ENCODE data around the gene THEMIS2. TPM values are rescaled to one million over a fixed set of nuclear protein-coding genes. Genes with fewer than 3 reads are reported as not detected.

Gene THEMIS2
- total and polyA plus RNA-seq, 9 of the 15 experiments (the other 6 are each of a cell fraction or from before 2014, with no cell fraction given), result 2.3 to 12.7 (median 8.0) TPM

GRCh38 chr1:27862671-27863537, 9.4 kb upstream of the THEMIS2 start (continued):
- no peak for TF ChIP-seq NR0B1 (IDR thresholded peaks at IDR 0.05; ENCODE audit: partially characterized antibody)
- peak; percentile 33; the same call in 1 of the 2 replicates for TF ChIP-seq SMARCA4 (IDR thresholded peaks at IDR 0.05)
- peak; percentile 31 to 43; a peak in 2 of 4 replicates for TF ChIP-seq NRF1 (conservative IDR thresholded peaks at IDR 0.05 in 1 of 2, IDR thresholded peaks at IDR 0.05 in 1 of 2)
- TF ChIP-seq JUNB (CRISPR knock-in tag; conservative IDR thresholded peaks at IDR 0.05), result no peak
- TF ChIP-seq ZNF707 (CRISPR knock-in tag; conservative IDR thresholded peaks at IDR 0.05), result no peak
- TF ChIP-seq HMG20B (CRISPR knock-in tag; IDR thresholded peaks at IDR 0.05), result no peak
- TF ChIP-seq CBFA2T2 (conservative IDR thresholded peaks at IDR 0.05), result no peak
- 0 out of 2 replicates have a peak, but pooled peaks have one; percentile 7 for TF ChIP-seq NFIC (IDR thresholded peaks at IDR 0.05)
- TF ChIP-seq MYBL2 (IDR thresholded peaks at IDR 0.05; ENCODE audit: low read depth), result no peak
- no peak for TF ChIP-seq MYBL2 (CRISPR knock-in tag; IDR thresholded peaks at IDR 0.05; ENCODE audit: borderline replicate concordance)
- no peak for TF ChIP-seq SMARCC2 (IDR thresholded peaks at IDR 0.05; ENCODE audit: low read depth)
- TF ChIP-seq ZNF639 (CRISPR knock-in tag; conservative IDR thresholded peaks at IDR 0.05 in 1 of 2, IDR thresholded peaks at IDR 0.05 in 1 of 2), result peak in 1 of 2 experiments; percentile 64; a peak in 1 of 4 replicates
- TF ChIP-seq ZKSCAN1 (IDR thresholded peaks at IDR 0.05; ENCODE audit: low read depth, low read length), result no peak
- TF ChIP-seq MTF1 (CRISPR knock-in tag; IDR thresholded peaks at IDR 0.05; ENCODE audit: borderline replicate concordance), result no peak
- TF ChIP-seq PKNOX1 (IDR thresholded peaks at IDR 0.05), result no peak
- peak; percentile 60 for TF ChIP-seq L3MBTL2 (IDR thresholded peaks at IDR 0.05)
- TF ChIP-seq ZNF436 (CRISPR knock-in tag; IDR thresholded peaks at IDR 0.05), result no peak
